H1 (cell line): ENCODE data around the gene C2orf92. TPM values are rescaled to one million over a fixed set of nuclear protein-coding genes. Genes with fewer than 3 reads are reported as not detected.

Source experiments
- BRCA1 ChIP-seq: IDR thresholded peaks from 2 replicates; pipeline ENCODE4 v1.6.1; 2012; ENCODE audit warnings: low read depth, low read length, improper control_type of control experiment
- CHD1 ChIP-seq: IDR thresholded peaks from 2 replicates; pipeline ENCODE4 v1.6.1; 2012; ENCODE audit warnings: low read depth, low read length, improper control_type of control experiment
- POLR2AphosphoS5 ChIP-seq: IDR thresholded peaks from 2 replicates; pipeline ENCODE4 v1.6.1; 2011; ENCODE audit warnings: low read depth, low read length
- polyA plus RNA-seq, 7 experiments: library from polyadenylated mRNA; depleted of rRNA in 3 of 7; stranded (reverse) in 5 of 7; unstranded in 2 of 7; fragments of >200 nt in 5 of 7; fragments of 200-250 nt in 2 of 7; gene quantifications; 1 replicate in 5 of 7; 2 replicates in 1 of 7; 4 replicates in 1 of 7; pipeline versions ENCODE4 v1.2.1 to v1.2.3, GENCODE V29; 2011 to 2013; ENCODE audit warnings: missing spikeins in 2 of 7, mixed read lengths in 2 of 7
- total RNA-seq: library from RNA; stranded (reverse); fragmentation: NEBNext Ultra II Directional; extraction: Animal tissue kit (Norgen Biotek cat#: 25700); gene quantifications from 2 replicates; pipeline ENCODE4 v1.2.1, GENCODE V29; 2021
- TF ChIP-seq, protein P1 (sequence below): IDR thresholded peaks from 2 replicates; pipeline ENCODE4 v1.6.1; 2011; ENCODE audit warnings: low read depth, mild to moderate bottlenecking, low read length; ENCODE audit not compliant: insufficient read depth

C2orf92 gene
- total and polyA plus RNA-seq, 2 of the 8 experiments (the other 6 are each of a cell fraction or from before 2014, with no cell fraction given): 2.3 to 3.7 TPM

GRCh38 chr2:97724501-97724900 is 55.0 kb downstream of the C2orf92 start (continued):
- TF ChIP-seq, protein P1, sequence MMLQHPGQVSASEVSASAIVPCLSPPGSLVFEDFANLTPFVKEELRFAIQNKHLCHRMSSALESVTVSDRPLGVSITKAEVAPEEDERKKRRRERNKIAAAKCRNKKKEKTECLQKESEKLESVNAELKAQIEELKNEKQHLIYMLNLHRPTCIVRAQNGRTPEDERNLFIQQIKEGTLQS: no peak
- TF ChIP-seq BRCA1 (no peak), CHD1 (no peak), POLR2AphosphoS5 (no peak)
